ENCODE results near the gene LIN37.

Gene LIN37

DNA sequence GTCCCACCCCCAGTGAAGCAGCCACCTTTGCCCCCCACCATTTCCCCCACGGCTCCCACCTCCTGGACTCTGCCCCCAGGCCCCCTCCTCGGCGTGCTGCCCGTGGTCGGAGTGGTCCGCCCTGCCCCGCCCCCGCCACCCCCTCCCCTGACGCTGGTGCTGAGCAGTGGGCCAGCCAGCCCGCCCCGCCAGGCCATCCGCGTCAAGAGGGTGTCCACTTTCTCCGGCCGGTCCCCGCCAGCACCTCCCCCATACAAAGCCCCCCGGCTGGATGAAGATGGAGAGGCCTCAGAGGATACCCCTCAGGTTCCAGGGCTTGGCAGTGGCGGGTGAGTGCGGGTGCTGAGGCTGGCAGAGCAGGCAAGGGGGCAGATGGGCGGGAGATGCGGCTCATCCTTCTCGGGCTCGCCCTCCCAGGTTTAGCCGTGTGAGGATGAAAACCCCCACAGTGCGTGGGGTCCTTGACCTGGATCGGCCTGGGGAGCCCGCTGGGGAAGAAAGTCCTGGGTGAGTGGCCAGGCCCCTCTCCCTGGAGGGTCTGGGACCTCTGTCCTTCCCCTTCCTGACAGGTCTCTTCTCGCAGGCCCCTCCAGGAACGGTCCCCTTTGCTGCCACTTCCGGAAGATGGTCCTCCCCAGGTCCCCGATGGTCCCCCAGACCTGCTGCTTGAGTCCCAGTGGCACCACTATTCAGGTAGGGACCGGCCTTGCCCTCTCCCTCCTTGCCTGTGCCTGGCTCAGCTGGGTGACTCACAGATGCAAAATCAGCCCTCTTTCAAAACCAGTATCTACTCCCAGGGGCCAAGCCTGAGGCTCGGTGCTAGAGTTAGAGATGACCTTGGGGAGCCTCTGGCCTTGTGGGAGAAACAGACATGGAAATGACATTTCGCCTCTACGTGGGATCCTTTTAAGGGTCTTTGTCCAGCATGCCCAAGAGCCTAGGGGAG lies 14.9 kb upstream of the LIN37 start:
- in situ Hi-C loops (cut with MboI; ENCODE audit: low sequenced_read_pairs, unreplicated experiment) = no loop called here
- no peak for TF ChIP-seq CTCF (IDR thresholded peaks at IDR 0.05; ENCODE audit: borderline replicate concordance, control extremely low read depth, extremely low read depth, insufficient read depth, missing control alignments)
- DNase-seq (ENCODE audit: low spot score) = no peak

DNA sequence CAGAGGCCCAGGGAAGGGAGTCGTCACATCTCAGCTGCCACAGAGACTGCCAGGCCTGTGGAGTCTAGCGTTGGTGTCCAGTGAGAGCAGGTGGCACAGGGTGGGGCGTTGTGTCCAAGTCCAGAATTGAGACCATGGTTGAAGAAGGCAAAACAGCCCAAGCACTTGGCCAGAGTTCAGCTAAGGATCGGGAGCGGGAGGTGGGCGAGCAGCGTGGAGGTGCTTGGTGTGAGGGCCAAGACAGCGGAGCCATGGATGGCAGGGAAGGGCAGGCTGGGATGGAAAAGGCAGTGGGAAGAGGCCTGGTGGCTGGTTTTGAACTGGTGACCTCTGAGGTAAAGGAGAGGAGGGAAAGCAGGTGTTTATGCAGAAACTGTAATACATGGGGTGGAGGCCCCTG lies 14.1 kb upstream of the LIN37 start:
- in situ Hi-C loops (cut with MboI; ENCODE audit: low sequenced_read_pairs, unreplicated experiment) = no loop called here
- TF ChIP-seq CTCF (IDR thresholded peaks at IDR 0.05; ENCODE audit: borderline replicate concordance, control extremely low read depth, extremely low read depth, insufficient read depth, missing control alignments) = no peak
- no peak for DNase-seq (ENCODE audit: low spot score)

- in situ Hi-C loops (cut with MboI; ENCODE audit: low sequenced_read_pairs, unreplicated experiment) = no loop called here
- TF ChIP-seq CTCF (IDR thresholded peaks at IDR 0.05; ENCODE audit: borderline replicate concordance, control extremely low read depth, extremely low read depth, insufficient read depth, missing control alignments) = no peak
Observed at GRCh38 chr19:35734889-35735288, 13.5 kb upstream of the LIN37 start.

DNA sequence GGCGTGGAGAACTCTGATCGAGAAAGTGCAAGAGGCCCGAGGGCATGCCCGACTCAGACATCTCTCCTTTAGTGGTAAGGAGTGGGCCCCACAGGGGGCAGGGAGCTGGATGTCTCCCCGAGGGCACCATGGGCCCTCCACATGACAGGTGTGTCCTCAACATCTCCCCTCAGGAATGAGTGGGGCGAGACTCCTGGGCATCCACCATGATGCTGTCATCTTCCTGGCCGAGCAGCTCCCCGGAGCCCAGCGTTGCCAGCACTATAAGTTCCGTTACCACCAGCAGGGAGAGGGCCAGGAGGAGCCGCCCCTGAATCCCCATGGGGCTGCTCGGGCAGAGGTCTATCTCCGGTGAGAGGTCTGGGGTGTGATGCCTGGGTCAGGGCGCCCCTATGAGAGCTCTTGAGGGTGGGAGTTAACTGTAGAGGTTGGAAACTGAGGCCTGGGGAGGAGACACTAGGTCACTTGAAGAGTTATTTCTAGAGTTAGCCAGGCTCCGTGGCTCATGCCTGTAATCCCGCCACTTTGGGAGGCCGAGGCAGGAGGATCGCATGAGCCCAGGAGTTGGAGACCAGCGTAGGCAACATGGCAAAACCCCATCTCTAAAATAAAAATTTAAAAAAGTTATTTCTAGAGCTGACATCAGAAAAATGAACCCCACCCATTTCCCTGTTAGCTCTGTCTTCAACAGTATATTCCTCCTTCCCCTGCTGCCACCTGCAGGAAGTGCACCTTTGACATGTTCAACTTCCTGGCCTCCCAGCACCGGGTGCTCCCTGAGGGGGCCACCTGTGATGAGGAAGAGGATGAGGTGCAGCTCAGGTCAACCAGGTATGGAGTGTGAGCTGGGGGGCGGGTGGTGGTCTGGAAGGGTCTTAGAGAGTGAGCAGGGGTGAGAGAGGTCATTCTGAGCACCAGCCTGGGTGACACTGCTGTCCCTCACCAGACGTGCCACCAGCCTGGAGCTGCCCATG lies 11.2 kb upstream of the LIN37 start:
- no peak for DNase-seq (ENCODE audit: low spot score)
- TF ChIP-seq CTCF (IDR thresholded peaks at IDR 0.05; ENCODE audit: borderline replicate concordance, control extremely low read depth, extremely low read depth, insufficient read depth, missing control alignments) = no peak
- in situ Hi-C loops (cut with MboI; ENCODE audit: low sequenced_read_pairs, unreplicated experiment) = no loop called here

More at GRCh38 chr19:35734889-35735288, 13.5 kb upstream of the LIN37 start:
- no peak for DNase-seq (ENCODE audit: low spot score)

- in situ Hi-C loops (cut with MboI; ENCODE audit: low sequenced_read_pairs, unreplicated experiment) = no loop called here
- TF ChIP-seq CTCF (IDR thresholded peaks at IDR 0.05; ENCODE audit: borderline replicate concordance, control extremely low read depth, extremely low read depth, insufficient read depth, missing control alignments) = no peak
- DNase-seq (ENCODE audit: low spot score) = no peak
Observed at GRCh38 chr19:35738021-35738886, 10.1 kb upstream of the LIN37 start.

DNA sequence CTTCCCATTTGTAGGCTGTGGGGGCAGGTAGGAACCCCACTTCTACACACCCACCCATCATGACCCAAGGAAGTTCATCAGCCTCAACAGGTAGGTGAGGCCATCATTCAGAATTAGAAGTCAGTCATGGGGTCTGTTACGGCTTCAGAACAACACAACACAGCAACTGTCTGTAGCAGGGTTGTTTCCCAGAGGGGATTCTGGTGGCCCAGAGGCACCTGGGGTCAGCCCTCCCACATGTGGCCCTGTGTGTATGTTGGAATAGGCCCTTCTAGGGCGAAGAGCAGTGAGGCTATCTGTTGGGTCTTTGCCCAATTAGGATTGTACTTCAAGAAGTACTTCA lies 9.5 kb upstream of the LIN37 start:
- no peak for DNase-seq (ENCODE audit: low spot score)
- in situ Hi-C loops (cut with MboI; ENCODE audit: low sequenced_read_pairs, unreplicated experiment) = no loop called here
- TF ChIP-seq CTCF (IDR thresholded peaks at IDR 0.05; ENCODE audit: borderline replicate concordance, control extremely low read depth, extremely low read depth, insufficient read depth, missing control alignments) = no peak
